Keratinocyte (primary cell): ENCODE measurements around the gene MGRN1. TPM values are rescaled to one million over a fixed set of nuclear protein-coding genes. Genes with fewer than 3 reads are reported as not detected.

Experiments used
- DNase-seq: peaks from one replicate; pipeline ENCODE4 v3.0.0-alpha.2; 2011; ENCODE audit warnings: low read depth, missing footprints, low spot score
- FAIRE-seq: peaks from 2 replicates; lab custom pipeline; 2011; peaks lifted over from hg19 to GRCh38; lab: Jason Lieb, UNC
- H2AFZ ChIP-seq: 2 replicates; pipeline ENCODE4 v1.6.0; 2012; ENCODE audit warnings: low read length, control low read depth, inconsistent platforms; ENCODE audit not compliant: control insufficient read depth
- H3K27ac ChIP-seq: 2 replicates; pipeline ENCODE4 v1.5.1; 2011; ENCODE audit warnings: low read length; ENCODE audit not compliant: control insufficient read depth, insufficient read depth
- H3K27me3 ChIP-seq: 3 replicates; pipeline ENCODE4 v1.6.0; 2011; ENCODE audit warnings: low read length; ENCODE audit not compliant: control insufficient read depth, insufficient read depth; ENCODE audit errors: extremely low read depth
- H3K36me3 ChIP-seq, 2 experiments: 2 replicates in 1 of 2; 3 replicates in 1 of 2; pipeline ENCODE4 v1.5.1; 2011; ENCODE audit warnings: low read length in 2 of 2, mild to moderate bottlenecking in 1 of 2; ENCODE audit not compliant: control insufficient read depth in 2 of 2, insufficient read depth in 2 of 2; ENCODE audit errors: extremely low read depth in 1 of 2
- H3K4me1 ChIP-seq: 3 replicates; pipeline ENCODE4 v1.5.1; 2011; ENCODE audit warnings: low read length; ENCODE audit not compliant: control insufficient read depth, insufficient read depth; ENCODE audit errors: extremely low read depth
- H3K4me2 ChIP-seq: 3 replicates; pipeline ENCODE4 v1.6.0; 2011; ENCODE audit warnings: low read depth, low read length; ENCODE audit not compliant: control insufficient read depth, insufficient read depth; ENCODE audit errors: extremely low read depth
- H3K4me3 ChIP-seq, 3 experiments: fragments of 200-600 bp in 1 of 3; sonication (generic) in 1 of 3; 2 replicates in 2 of 3; 3 replicates in 1 of 3; pipeline ENCODE4 v1.5.1; 2011 to 2016; ENCODE audit warnings: low read length in 3 of 3, mild to moderate bottlenecking in 3 of 3, control low read depth in 2 of 3, inconsistent platforms in 1 of 3, low read depth in 1 of 3, mixed read lengths in 1 of 3, mixed run types in 1 of 3, moderate library complexity in 1 of 3; ENCODE audit not compliant: control insufficient read depth in 2 of 3, insufficient read depth in 2 of 3; ENCODE audit errors: extremely low read depth in 1 of 3
- H3K79me2 ChIP-seq: 2 replicates; pipeline ENCODE4 v1.6.0; 2012; ENCODE audit warnings: low read length; ENCODE audit not compliant: control insufficient read depth, insufficient read depth
- H3K9ac ChIP-seq: 3 replicates; pipeline ENCODE4 v1.6.0; 2011; ENCODE audit warnings: low read length; ENCODE audit not compliant: control insufficient read depth, insufficient read depth; ENCODE audit errors: extremely low read depth
- H3K9me1 ChIP-seq: 3 replicates; pipeline ENCODE4 v1.6.0; 2011; ENCODE audit warnings: low read length; ENCODE audit not compliant: control insufficient read depth, insufficient read depth; ENCODE audit errors: extremely low read depth
- H3K9me3 ChIP-seq: 2 replicates; pipeline ENCODE4 v1.5.1; 2012; ENCODE audit warnings: low read depth, low read length; ENCODE audit not compliant: control insufficient read depth
- H4K20me1 ChIP-seq: 3 replicates; pipeline ENCODE4 v1.6.0; 2011; ENCODE audit warnings: low read length; ENCODE audit not compliant: control insufficient read depth, insufficient read depth; ENCODE audit errors: extremely low read depth
- CTCF ChIP-seq, 3 experiments: IDR thresholded peaks in 1 of 3; conservative IDR thresholded peaks in 1 of 3; optimal IDR thresholded peaks in 1 of 3; 2 replicates in 2 of 3; 3 replicates in 1 of 3; pipeline versions ENCODE3 to v1.5.1; 2011; ENCODE audit warnings: low read length in 3 of 3, mild to moderate bottlenecking in 3 of 3, moderate library complexity in 2 of 3, control low read depth in 1 of 3, inconsistent platforms in 1 of 3; ENCODE audit not compliant: insufficient read depth in 2 of 3; ENCODE audit errors: extremely low read depth in 1 of 3
- EZH2 ChIP-seq: IDR thresholded peaks from one replicate; pipeline ENCODE4 v1.6.1; 2012; ENCODE audit warnings: inconsistent platforms, mild to moderate bottlenecking, low read length, moderate library complexity
- dilution Hi-C: fragments of 300-500 bp; cut with MboI; formaldehyde crosslinking; loops from one replicate; pipeline ENCODE4 v1.7.0; 2020; ENCODE audit warnings: low sequenced_read_pairs; ENCODE audit not compliant: extremely low pct_ligation_motif_present
- polyA plus RNA-seq, 5 experiments: library from polyadenylated mRNA; depleted of rRNA in 3 of 5; stranded (reverse) in 3 of 5; stranded (forward) in 1 of 5; unstranded in 1 of 5; fragments of >200 nt; gene quantifications; 1 replicate in 1 of 5; 2 replicates in 3 of 5; 3 replicates in 1 of 5; pipeline versions ENCODE4 v1.2.1 to v1.2.3, GENCODE V29; 2011 to 2012; ENCODE audit warnings: missing spikeins in 2 of 5, low read depth in 1 of 5, low replicate concordance in 1 of 5

MGRN1 gene
- polyA plus RNA-seq, 1 donor (not counting 4 experiments of a cell fraction or from before 2014, with no cell fraction given), result 1.9 TPM

DNA sequence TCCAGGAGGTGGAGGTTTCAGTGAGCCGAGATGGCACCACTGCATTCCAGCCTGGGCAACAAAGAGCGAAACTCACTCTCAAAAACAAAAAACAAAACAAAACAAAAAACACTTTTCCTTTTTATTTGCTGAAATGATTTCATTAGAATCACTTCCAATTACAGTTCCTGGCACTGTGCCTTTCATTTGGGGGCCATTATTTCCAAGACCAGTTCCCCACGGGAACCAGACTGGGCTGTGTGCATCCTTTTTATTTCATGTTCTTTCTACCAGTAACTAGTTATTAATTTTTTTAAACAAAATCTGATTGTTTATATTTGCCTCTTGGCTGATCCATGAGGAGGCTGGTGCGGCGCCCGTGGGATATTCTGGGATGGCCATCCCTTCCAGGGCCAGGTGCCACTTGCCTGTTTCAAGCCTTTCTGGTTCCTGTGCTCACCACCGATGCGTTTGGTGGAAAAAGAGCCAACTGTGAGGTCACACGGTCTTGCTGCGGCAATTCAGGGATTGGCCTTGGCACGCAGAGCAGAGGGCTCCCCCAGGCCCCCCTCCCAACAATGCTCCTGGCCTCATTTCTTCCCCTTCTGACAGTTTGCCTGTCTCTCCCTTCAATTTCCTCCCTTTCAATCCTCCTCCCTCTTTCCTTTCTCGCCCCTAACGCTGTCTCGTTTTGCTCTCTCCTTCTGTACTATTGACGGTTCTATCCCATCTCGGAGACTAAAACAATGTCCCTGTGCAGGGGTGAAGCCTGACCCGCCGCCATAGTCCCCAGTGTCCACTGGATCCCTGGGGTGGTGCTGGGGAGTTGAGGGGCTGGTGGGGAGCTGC is 23.4 kb upstream of the MGRN1 start:
- Histone ChIP-seq H3K79me2 (no peaks in the 10 kb centered on the region), H2AFZ (peak overlapping the region; percentile 58), H3K9me3 (no peaks in the 10 kb centered on the region), H3K27ac (no peak overlapping the region), H3K27me3 (peaks cover 14% of the 10 kb centered on the region), H3K4me2 (peak overlapping the region; percentile 54), H3K4me3 (no peak overlapping the region), H3K9ac (no peak overlapping the region), H3K9me1 (no peaks in the 10 kb centered on the region), H3K36me3 (no peaks in the 10 kb centered on the region), H4K20me1 (no peaks in the 10 kb centered on the region), H3K4me1 (peaks cover 14% of the 10 kb centered on the region)
- no peak for FAIRE-seq
- dilution Hi-C loops, result no loop called here
- TF ChIP-seq CTCF (optimal IDR thresholded peaks at IDR 0.05 in 1 of 3, IDR thresholded peaks at IDR 0.05 in 1 of 3, conservative IDR thresholded peaks at IDR 0.05 in 1 of 3; ENCODE audit: extremely low read depth in 1 of 3, insufficient read depth in 2 of 3, low read length in 3 of 3) (no peak), EZH2 (no peak)
- DNase-seq, result no peak

DNA sequence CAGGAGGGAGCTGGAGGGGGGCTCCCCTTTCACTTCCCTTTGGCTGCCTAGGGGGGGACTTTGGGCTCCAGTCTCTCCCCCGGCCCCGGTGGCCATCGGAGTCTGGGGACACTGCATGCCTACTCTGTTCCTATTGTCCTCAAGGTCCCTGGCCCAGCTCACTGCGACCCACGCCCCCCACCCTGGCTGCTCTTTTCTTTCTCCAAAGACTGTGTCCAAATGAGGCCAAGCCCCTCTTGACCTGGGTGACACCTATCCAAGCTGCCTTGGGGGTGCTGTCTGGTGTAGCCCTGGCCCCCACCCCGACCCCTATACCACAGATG is 22.8 kb upstream of the MGRN1 start:
- Histone ChIP-seq H2AFZ (no peak overlapping the region), H3K27me3 (peaks cover 14% of the 10 kb centered on the region), H3K27ac (no peak overlapping the region), H3K36me3 (no peaks in the 10 kb centered on the region), H3K4me3 (no peak overlapping the region), H3K9ac (no peak overlapping the region), H3K4me1 (peaks cover 14% of the 10 kb centered on the region), H3K9me1 (no peaks in the 10 kb centered on the region), H3K9me3 (no peaks in the 10 kb centered on the region), H3K79me2 (no peaks in the 10 kb centered on the region), H3K4me2 (no peak overlapping the region), H4K20me1 (no peaks in the 10 kb centered on the region)
- TF ChIP-seq CTCF (optimal IDR thresholded peaks at IDR 0.05 in 1 of 3, IDR thresholded peaks at IDR 0.05 in 1 of 3, conservative IDR thresholded peaks at IDR 0.05 in 1 of 3; ENCODE audit: extremely low read depth in 1 of 3, insufficient read depth in 2 of 3, low read length in 3 of 3) (no peak), EZH2 (no peak)
- dilution Hi-C loops, result no loop called here
- FAIRE-seq (no peak), DNase-seq (no peak)
